ENCODE results near the gene FAHD1.

DNA sequence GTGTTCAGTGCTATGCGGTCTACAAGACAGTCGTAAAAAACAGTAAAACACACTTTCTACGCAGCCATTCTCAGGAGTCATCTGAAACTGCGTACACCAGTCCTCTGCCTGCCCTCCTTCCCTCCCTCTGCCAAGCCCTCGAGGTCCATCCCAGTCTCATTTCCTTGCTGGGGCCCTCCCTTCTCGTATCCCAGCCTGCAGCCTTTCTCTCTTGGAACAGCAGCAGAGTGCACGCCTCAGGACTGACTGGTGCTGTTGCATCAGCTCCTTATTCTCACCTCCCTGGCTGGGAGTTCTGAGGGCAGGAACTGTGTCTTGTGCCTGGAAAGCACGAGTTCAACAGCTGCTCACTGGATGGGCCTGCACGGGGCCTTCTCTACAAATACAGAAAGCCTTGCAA, 12.5 kb downstream of the FAHD1 start:
- TF ChIP-seq POLR2A (IDR thresholded peaks at IDR 0.05) (no peak), POLR2AphosphoS5 (IDR thresholded peaks at IDR 0.05) (no peak)
- TF ChIP-seq, protein P1, sequence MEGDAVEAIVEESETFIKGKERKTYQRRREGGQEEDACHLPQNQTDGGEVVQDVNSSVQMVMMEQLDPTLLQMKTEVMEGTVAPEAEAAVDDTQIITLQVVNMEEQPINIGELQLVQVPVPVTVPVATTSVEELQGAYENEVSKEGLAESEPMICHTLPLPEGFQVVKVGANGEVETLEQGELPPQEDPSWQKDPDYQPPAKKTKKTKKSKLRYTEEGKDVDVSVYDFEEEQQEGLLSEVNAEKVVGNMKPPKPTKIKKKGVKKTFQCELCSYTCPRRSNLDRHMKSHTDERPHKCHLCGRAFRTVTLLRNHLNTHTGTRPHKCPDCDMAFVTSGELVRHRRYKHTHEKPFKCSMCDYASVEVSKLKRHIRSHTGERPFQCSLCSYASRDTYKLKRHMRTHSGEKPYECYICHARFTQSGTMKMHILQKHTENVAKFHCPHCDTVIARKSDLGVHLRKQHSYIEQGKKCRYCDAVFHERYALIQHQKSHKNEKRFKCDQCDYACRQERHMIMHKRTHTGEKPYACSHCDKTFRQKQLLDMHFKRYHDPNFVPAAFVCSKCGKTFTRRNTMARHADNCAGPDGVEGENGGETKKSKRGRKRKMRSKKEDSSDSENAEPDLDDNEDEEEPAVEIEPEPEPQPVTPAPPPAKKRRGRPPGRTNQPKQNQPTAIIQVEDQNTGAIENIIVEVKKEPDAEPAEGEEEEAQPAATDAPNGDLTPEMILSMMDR (IDR thresholded peaks at IDR 0.05) = no peak

Measured in breast epithelium (tissue), 3 donors.